Ishikawa (cell line): ENCODE data around the gene DENND1B.

ENCODE experiments used
- CEBPB ChIP-seq: IDR thresholded peaks from 2 replicates; pipeline ENCODE4 v1.6.1; 2012
- CREB1 ChIP-seq: IDR thresholded peaks from 2 replicates; pipeline ENCODE4 v1.6.1; 2012; ENCODE audit warnings: low read depth
- EGR1 ChIP-seq: IDR thresholded peaks from 2 replicates; pipeline ENCODE4 v1.6.1; 2012
- EP300 ChIP-seq: IDR thresholded peaks from 2 replicates; pipeline ENCODE4 v1.6.1; 2012; ENCODE audit warnings: borderline replicate concordance
- FOXM1 ChIP-seq: IDR thresholded peaks from 2 replicates; pipeline ENCODE4 v1.6.1; 2012; ENCODE audit warnings: low read depth, borderline replicate concordance
- MAX ChIP-seq: IDR thresholded peaks from 2 replicates; pipeline ENCODE4 v1.6.1; 2012
- NFIC ChIP-seq: IDR thresholded peaks from 2 replicates; pipeline ENCODE4 v1.6.1; 2012
- RAD21 ChIP-seq: IDR thresholded peaks from 2 replicates; pipeline ENCODE4 v1.6.1; 2012; ENCODE audit warnings: low read depth
- REST ChIP-seq: IDR thresholded peaks from 2 replicates; pipeline ENCODE4 v1.6.1; 2012; ENCODE audit warnings: low read depth, mild to moderate bottlenecking
- TAF1 ChIP-seq: IDR thresholded peaks from 2 replicates; pipeline ENCODE4 v1.6.1; 2012; ENCODE audit warnings: low read depth, mild to moderate bottlenecking
- TCF12 ChIP-seq: IDR thresholded peaks from 2 replicates; pipeline ENCODE4 v1.6.1; 2012; ENCODE audit warnings: low read depth
- TEAD4 ChIP-seq: IDR thresholded peaks from 2 replicates; pipeline ENCODE4 v1.6.1; 2012
- USF1 ChIP-seq: IDR thresholded peaks from 2 replicates; pipeline ENCODE4 v1.6.1; 2012
- YY1 ChIP-seq: IDR thresholded peaks from 2 replicates; pipeline ENCODE4 v1.6.1; 2012; ENCODE audit warnings: low read depth
- ZBTB7A ChIP-seq: IDR thresholded peaks from 2 replicates; pipeline ENCODE4 v1.6.1; 2012; ENCODE audit warnings: low read depth

The DENND1B gene

GRCh38 chr1:197619008-197619640 is 156.2 kb downstream of the DENND1B start:
- TF ChIP-seq RAD21 = peak; percentile 29
- TF ChIP-seq USF1 = no peak
- no peak for TF ChIP-seq CREB1
- no peak for TF ChIP-seq REST
- TF ChIP-seq TEAD4 = no peak
- TF ChIP-seq TCF12 = no peak
- TF ChIP-seq NFIC = no peak
- no peak for TF ChIP-seq TAF1

DNA sequence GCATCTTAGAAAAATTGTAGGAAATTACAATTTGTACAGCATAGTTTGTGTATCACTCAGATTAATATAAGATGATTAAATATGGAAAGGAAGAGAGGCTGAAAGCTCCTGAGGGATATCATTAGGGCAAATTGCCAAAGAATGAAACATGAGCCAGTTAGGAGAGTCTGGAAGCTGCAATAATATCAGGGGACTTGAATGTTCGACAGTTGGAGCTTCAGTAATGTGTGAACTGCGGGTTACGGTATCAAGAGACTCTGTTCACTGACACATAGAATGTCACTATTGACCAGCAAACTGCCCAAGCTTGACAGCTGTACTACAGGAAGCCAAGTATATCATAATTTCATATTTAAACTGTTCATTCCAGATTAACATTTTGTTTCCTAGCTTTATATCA is 157.2 kb downstream of the DENND1B start:
- TF ChIP-seq ZBTB7A (no peak), FOXM1 (no peak), NFIC (no peak), TCF12 (no peak), CEBPB (no peak), TAF1 (no peak), MAX (no peak)

DNA sequence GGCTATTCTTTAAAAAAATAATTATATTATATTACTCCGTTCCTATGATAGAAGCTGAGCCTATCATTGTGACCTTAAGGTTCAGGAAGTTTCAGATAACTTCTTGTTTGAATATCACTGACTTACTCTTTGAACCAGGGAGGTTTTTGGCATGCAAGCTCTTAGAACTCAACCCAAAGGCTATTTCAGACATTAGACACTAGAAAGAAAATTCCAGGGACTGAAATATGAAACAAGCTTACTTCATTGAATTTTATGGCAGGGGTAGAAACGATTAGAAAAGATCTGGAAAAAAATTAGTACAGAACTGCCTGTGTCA is 159.6 kb downstream of the DENND1B start:
- TF ChIP-seq TAF1 (no peak), REST (no peak), TEAD4 (no peak), EGR1 (no peak), ZBTB7A (no peak), MAX (no peak), CEBPB (no peak), FOXM1 (no peak), CREB1 (no peak), USF1 (no peak), NFIC (no peak), EP300 (no peak), YY1 (no peak), TCF12 (no peak)

- TF ChIP-seq EGR1 (no peak), RAD21 (peak; percentile 70)
Measured at GRCh38 chr1:197614916-197615692, 160.2 kb downstream of the DENND1B start.

GRCh38 chr1:197606168-197606845 is 169.0 kb downstream of the DENND1B start:
- TF ChIP-seq NFIC (no peak), REST (no peak), EP300 (no peak), EGR1 (no peak), TAF1 (no peak), TCF12 (no peak), USF1 (no peak), CREB1 (no peak), RAD21 (no peak), TEAD4 (no peak), CEBPB (no peak)
